Neuronal stem cell (in vitro differentiated cells): ENCODE data around the gene HOXB9.

Experiments used
- DNase-seq: peaks from one replicate; pipeline ENCODE4 v3.0.0-alpha.2; 2013; ENCODE audit warnings: low spot score
- H2AFZ ChIP-seq: one replicate; pipeline ENCODE4 v1.6.1; 2013; ENCODE audit warnings: mild to moderate bottlenecking, low read length, inconsistent platforms
- H2AK5ac ChIP-seq: 2 replicates; pipeline ENCODE4 v1.6.1; 2013; ENCODE audit warnings: low read depth, mild to moderate bottlenecking, inconsistent platforms, low read length, moderate library complexity, mixed read lengths
- H2BK120ac ChIP-seq: 2 replicates; pipeline ENCODE4 v1.6.1; 2013; ENCODE audit warnings: low read depth, mild to moderate bottlenecking, inconsistent platforms, low read length, moderate library complexity, mixed read lengths
- H2BK12ac ChIP-seq: one replicate; pipeline ENCODE4 v1.6.1; 2013; ENCODE audit warnings: low read length, inconsistent platforms
- H2BK15ac ChIP-seq: 2 replicates; pipeline ENCODE4 v1.6.1; 2013; ENCODE audit warnings: mild to moderate bottlenecking, low read length, inconsistent platforms, mixed read lengths
- H2BK5ac ChIP-seq: one replicate; pipeline ENCODE4 v1.6.1; 2013; ENCODE audit warnings: inconsistent platforms, mild to moderate bottlenecking, low read length, moderate library complexity
- H3K14ac ChIP-seq: one replicate; pipeline ENCODE4 v1.6.1; 2013; ENCODE audit warnings: low read length, inconsistent platforms
- H3K18ac ChIP-seq: 2 replicates; pipeline ENCODE4 v1.6.1; 2013; ENCODE audit warnings: low read length, inconsistent platforms
- H3K23ac ChIP-seq: 2 replicates; pipeline ENCODE4 v1.6.1; 2013; ENCODE audit warnings: low read depth, mild to moderate bottlenecking, mixed read lengths, low read length, inconsistent platforms; ENCODE audit not compliant: poor library complexity
- H3K27ac ChIP-seq: replicated peaks from 3 replicates; pipeline ENCODE4 v1.5.1; 2013; ENCODE audit warnings: low read length, inconsistent platforms
- H3K27me3 ChIP-seq, 3 experiments: 2 replicates each; pipeline ENCODE4 v1.6.1; 2013; ENCODE audit warnings: low read length in 3 of 3, mild to moderate bottlenecking in 2 of 3, inconsistent platforms in 1 of 3, low read depth in 1 of 3, mixed read lengths in 1 of 3, moderate library complexity in 1 of 3; ENCODE audit not compliant: control insufficient read depth in 3 of 3, insufficient read depth in 3 of 3
- H3K36me3 ChIP-seq, 2 donors: replicated peaks in 1 of 2; 2 replicates each; pipeline ENCODE4 v1.6.1; 2013; ENCODE audit warnings: low read length in 2 of 2; ENCODE audit not compliant: control insufficient read depth in 2 of 2, insufficient read depth in 2 of 2
- H3K4ac ChIP-seq: 2 replicates; pipeline ENCODE4 v1.6.1; 2013; ENCODE audit warnings: inconsistent platforms, mild to moderate bottlenecking, low read length, moderate library complexity
- H3K4me1 ChIP-seq, 2 donors: 1 replicate in 1 of 2; 2 replicates in 1 of 2; pipeline ENCODE4 v1.6.1; 2013; ENCODE audit warnings: low read length in 2 of 2, low read depth in 1 of 2; ENCODE audit not compliant: control insufficient read depth in 2 of 2, insufficient read depth in 1 of 2
- H3K4me2 ChIP-seq: one replicate; pipeline ENCODE4 v1.6.1; 2013; ENCODE audit warnings: mild to moderate bottlenecking, low read length, inconsistent platforms; ENCODE audit not compliant: insufficient read depth, poor library complexity, severe bottlenecking
- H3K4me3 ChIP-seq, 2 donors: 2 replicates each; pipeline ENCODE4 v1.5.1; 2013; ENCODE audit warnings: low read length in 2 of 2, mild to moderate bottlenecking in 2 of 2, inconsistent platforms in 1 of 2, moderate library complexity in 1 of 2
- H3K79me1 ChIP-seq: one replicate; pipeline ENCODE4 v1.6.1; 2013; ENCODE audit warnings: low read depth, mild to moderate bottlenecking, inconsistent platforms, low read length, moderate library complexity
- H3K9ac ChIP-seq: one replicate; pipeline ENCODE4 v1.6.1; 2013; ENCODE audit warnings: mild to moderate bottlenecking, low read depth, low read length, inconsistent platforms; ENCODE audit not compliant: poor library complexity
- H3K9me3 ChIP-seq, 2 donors: replicated peaks in 1 of 2; 2 replicates each; pipeline versions ENCODE3 to v1.6.1; 2013; ENCODE audit warnings: low read length in 2 of 2, mild to moderate bottlenecking in 2 of 2, inconsistent platforms in 1 of 2, low read depth in 1 of 2, mixed read lengths in 1 of 2, moderate library complexity in 1 of 2; ENCODE audit not compliant: control insufficient read depth in 2 of 2, insufficient read depth in 1 of 2
- H4K8ac ChIP-seq: one replicate; pipeline ENCODE4 v1.6.1; 2013; ENCODE audit warnings: low read depth, mild to moderate bottlenecking, inconsistent platforms, low read length, moderate library complexity
- H4K91ac ChIP-seq: one replicate; pipeline ENCODE4 v1.6.1; 2013; ENCODE audit warnings: low read length, low read depth, mild to moderate bottlenecking, inconsistent platforms; ENCODE audit not compliant: poor library complexity
- WGBS, 2 donors: extraction: QIAGEN DNeasy Blood & Tissue Kit; methylation state at CpG; one replicate each; pipeline ENCODE4 v1.1.7; 2013; ENCODE audit warnings: missing lambda C conversion rate in 2 of 2, mixed read lengths in 1 of 2; ENCODE audit not compliant: insufficient read length in 2 of 2, insufficient replicate concordance in 1 of 2; ENCODE audit errors: extremely low coverage in 2 of 2; 5-methylcytosine and 5-hydroxymethylcytosine counted together

HOXB9 gene

GRCh38 chr17:48594538-48595277 lies 31.4 kb downstream of the HOXB9 start:
- Histone ChIP-seq H3K4me2 (no peak overlapping the region), H3K79me1 (no peaks in the 10 kb centered on the region), H2AFZ (peak overlapping the region; percentile 53), H2BK15ac (no peak overlapping the region), H3K27ac (no peak overlapping the region), H3K4me3 (no peak overlapping the region), H2BK120ac (no peak overlapping the region), H3K36me3 (no peaks in the 10 kb centered on the region), H3K4ac (no peak overlapping the region), H2BK12ac (no peak overlapping the region), H4K8ac (no peak overlapping the region), H2AK5ac (no peak overlapping the region), H3K4me1 (no peaks in the 10 kb centered on the region), H4K91ac (no peak overlapping the region), H3K27me3 (peaks cover 66 to 100% (median 100%) of the 10 kb centered on the region in 3 experiments), H2BK5ac (no peak overlapping the region), H3K14ac (no peak overlapping the region), H3K9me3 (peaks cover 0 to 4% of the 10 kb centered on the region in 2 donors), H3K23ac (no peak overlapping the region), H3K18ac (no peak overlapping the region), H3K9ac (no peak overlapping the region)
- DNase-seq = no peak
- no CpG with 5 or more reads among the region's 25 CpGs for WGBS, 2 donors

- Histone ChIP-seq H3K23ac (no peak overlapping the region), H3K14ac (no peak overlapping the region), H4K91ac (no peak overlapping the region), H3K27ac (no peak overlapping the region), H3K4me1 (no peaks in the 10 kb centered on the region), H3K4ac (no peak overlapping the region), H3K79me1 (no peaks in the 10 kb centered on the region), H2BK15ac (no peak overlapping the region), H3K9ac (no peak overlapping the region), H3K4me2 (no peak overlapping the region), H2AK5ac (no peak overlapping the region), H3K18ac (no peak overlapping the region), H2BK120ac (no peak overlapping the region), H3K4me3 (no peak overlapping the region), H3K27me3 (peaks cover 67 to 100% (median 100%) of the 10 kb centered on the region in 3 experiments), H2BK5ac (no peak overlapping the region), H2BK12ac (no peak overlapping the region), H4K8ac (no peak overlapping the region), H3K36me3 (no peaks in the 10 kb centered on the region), H3K9me3 (peaks cover 0 to 4% of the 10 kb centered on the region in 2 donors), H2AFZ (peak overlapping the region; percentile 53)
- no CpG with 5 or more reads among the region's 37 CpGs for WGBS, 2 donors
- peak; percentile 76 for DNase-seq
Measured at GRCh38 chr17:48593840-48594537, 32.2 kb downstream of the HOXB9 start.

GRCh38 chr17:48593126-48593829 lies 32.9 kb downstream of the HOXB9 start, which contains the start of gene HOXB5:
Gene HOXB5, minus strand, starts transcription at chr17:48593779. Its CDS starts 97 bp downstream, at chr17:48593682.
- peaks cover 65 to 100% (median 100%) of the 10 kb centered on the region in 3 experiments for H3K27me3 ChIP-seq
- H3K9me3 ChIP-seq = peaks cover 0 to 3% of the 10 kb centered on the region in 2 donors
- no peak for DNase-seq

More at GRCh38 chr17:48593126-48593829, 32.9 kb downstream of the HOXB9 start, which contains the start of gene HOXB5:
- Histone ChIP-seq H3K4me3 (no peak within 1 kb of the TSS), H3K4me2 (no peak within 1 kb of the TSS), H3K14ac (no peak within 1 kb of the TSS), H3K4me1 (no peaks in the 10 kb centered on the region), H2BK5ac (no peak within 1 kb of the TSS), H4K91ac (no peak within 1 kb of the TSS), H2BK12ac (no peak within 1 kb of the TSS), H3K9ac (no peak within 1 kb of the TSS), H3K23ac (peak within 1 kb of the TSS; percentile 70), H2BK120ac (no peak within 1 kb of the TSS), H3K27ac (no peak within 1 kb of the TSS), H3K4ac (no peak within 1 kb of the TSS), H2AK5ac (no peak within 1 kb of the TSS), H2BK15ac (no peak within 1 kb of the TSS), H4K8ac (no peak within 1 kb of the TSS), H2AFZ (peak within 1 kb of the TSS; percentile 53), H3K79me1 (no peaks in the 10 kb centered on the region), H3K18ac (peak within 1 kb of the TSS; percentile 2), H3K36me3 (no peaks in the 10 kb centered on the region)
- WGBS, 2 donors = no CpG with 5 or more reads among the region's 50 CpGs
